Measurements from ENCODE around the gene DEPDC1B.
"Not testable (repeated sequence)": the region's sequence is repeated elsewhere in the genome, so short reads cannot be mapped to it uniquely, and the experiment has no call there.

The DEPDC1B gene

DNA sequence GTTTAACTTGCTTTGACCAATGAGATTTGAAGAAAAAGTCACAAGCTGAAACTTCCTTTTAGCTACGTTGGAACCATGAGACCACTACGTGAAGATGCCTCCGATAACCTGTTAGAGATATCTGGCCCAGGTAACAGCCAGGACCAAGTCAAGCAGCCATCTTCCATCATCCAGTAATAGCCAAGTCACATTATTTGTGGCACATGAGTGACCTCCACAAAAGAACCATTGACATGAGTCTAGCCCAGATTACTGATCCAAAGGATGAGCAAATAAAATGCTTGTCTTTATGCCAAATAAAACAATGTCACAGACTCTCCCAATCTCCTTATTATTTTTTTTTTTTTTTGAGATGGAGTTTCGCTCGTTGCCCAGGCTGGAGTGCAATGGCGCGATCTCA is 1.6 kb downstream of the DEPDC1B start:
- DNase-seq = no peak

DNA sequence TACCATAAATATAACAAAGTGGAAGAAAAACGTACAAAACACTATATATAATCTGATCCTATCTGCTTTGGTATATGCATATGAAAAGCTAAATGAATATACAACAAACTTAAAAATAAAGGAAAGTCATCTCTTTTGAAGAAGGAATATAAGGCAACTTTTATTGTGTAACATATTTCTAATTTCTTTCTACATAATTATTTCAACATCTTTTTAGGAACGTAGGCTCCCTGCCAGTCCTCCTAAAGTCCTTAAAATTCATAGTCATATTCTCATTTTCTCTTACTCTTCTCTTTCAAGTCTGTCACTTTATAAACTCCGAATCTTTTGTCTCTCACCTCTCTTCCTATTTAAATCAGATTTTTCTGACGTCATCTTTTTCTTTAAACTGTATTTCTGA is 9.6 kb downstream of the DEPDC1B start:
- DNase-seq = no peak

DNA sequence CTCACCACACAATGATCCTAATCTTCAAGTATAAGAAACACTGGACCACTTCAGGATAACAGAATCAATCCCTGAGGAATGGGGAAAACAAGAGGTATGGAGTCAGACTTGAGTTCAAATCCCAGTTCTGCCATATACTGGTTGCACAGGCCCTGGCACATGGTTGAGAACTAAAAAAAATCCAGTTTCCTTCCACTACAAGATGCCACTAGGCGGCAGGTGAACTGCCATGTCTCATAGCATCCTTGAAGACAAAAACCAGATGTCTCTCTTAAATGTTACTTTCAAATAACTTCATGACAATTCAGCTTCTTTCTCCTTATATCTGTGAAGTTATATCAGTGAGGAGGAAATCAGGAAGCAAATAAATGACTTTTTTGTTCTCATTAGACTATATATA is 11.0 kb downstream of the DEPDC1B start:
- DNase-seq = no peak

DNA sequence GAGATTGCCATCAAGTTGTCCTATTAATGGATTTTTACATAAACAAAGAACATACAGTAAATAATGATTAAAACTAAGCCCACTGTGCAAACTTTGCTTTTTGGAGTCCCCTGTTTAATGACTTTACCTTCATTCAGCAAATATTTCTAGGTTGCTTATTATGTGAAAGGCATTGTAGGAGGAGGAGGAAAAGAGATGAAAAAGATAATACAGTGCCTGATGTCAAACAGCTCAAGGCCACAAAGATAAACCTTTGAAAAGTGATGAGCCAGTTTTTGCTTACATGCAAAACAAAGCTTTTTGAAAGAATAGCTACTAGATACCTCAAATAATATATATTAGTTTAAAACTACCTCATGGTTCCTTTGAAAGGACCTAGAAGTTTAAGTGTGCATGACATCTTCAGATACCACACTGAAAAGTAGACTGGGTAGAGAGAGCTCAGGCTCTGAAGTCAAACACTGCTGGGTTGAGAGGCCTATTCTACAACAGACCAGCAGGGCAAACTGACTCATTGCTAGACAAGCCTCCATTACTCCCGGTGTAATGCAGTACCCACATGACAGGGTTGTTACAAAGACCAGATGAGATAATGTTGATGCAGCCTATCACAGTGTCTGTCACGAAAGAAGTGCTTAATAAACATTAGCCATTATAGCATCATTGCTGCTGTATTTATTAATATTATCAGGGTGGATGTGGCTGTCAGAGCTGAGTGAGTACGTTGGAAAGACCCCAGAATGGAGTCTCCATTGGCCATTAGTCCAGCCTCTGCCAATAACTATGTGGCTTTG is 11.8 kb downstream of the DEPDC1B start:
- no peak for DNase-seq

DNA sequence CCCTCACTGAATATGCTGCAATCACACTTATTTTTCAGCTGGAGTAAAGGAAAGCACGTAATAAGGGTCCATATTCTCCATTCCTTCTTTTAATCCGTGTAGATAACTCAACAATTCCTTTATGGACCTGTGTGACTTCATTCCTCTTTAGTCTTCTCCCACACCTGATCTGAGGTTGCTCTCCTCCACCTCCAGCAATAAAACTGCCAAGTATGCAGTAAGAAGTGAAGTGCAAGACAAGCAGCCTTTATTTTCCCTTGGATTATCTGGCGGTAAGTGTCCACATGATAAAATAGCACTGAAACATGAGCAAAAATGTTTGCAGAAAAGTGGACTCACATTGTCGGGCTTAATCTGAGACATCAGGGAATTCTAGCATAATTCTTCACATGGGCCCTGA is 13.8 kb downstream of the DEPDC1B start:
- DNase-seq = no peak

DNA sequence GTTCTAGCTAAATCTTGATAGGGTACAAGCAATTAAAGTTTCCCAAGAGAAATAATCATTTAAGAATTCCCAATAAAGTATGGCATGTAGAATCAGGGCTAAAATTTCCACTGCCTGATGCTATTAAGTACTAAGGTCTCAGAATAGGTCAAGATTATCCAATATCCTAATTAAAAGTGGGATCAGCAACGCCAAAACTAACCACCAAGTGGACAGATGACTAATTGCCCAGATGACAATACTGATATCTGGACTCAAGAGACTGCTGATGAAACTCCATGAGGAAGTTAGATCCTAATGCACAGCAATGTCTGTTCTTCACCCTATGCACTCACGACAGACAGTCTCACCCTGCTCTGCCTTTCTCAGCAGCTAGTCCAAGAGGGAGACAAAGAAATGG is 14.3 kb downstream of the DEPDC1B start:
- no peak for DNase-seq

DNA sequence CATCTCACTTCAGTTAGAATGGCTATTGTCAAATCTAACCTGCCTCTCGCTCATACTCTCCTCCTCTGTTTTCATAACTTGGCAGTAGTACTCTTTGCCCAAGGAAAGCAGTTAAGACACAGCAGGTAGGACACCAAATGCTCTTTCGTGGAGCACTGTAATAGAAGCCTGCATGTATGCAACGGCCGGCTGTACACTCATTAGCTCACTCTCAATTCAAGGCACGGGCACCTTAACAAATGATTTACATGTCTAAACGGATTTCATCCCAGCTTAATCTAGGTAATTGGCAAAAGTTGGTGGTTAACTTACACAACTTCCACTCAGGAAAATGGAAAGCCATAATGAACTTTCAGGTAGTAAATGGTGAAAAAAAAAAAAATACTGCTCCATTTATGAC is 14.9 kb downstream of the DEPDC1B start:
- no peak for DNase-seq

DNA sequence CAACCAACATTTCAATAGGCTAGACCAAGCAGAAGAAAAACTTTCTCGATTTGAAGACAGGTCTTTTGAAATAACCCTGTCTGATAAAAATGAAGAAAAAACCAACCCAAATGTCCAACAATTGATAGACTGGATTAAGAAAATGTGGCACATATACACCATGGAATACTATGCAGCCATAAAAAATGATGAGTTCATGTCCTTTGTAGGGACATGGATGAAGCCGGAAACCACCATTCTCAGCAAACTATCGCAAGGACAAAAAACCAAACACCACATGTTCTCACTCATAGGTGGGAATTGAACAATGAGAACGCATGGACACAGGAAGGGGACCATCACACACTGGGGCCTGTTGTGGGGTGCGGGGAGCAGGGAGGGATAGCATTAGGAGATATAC is 18.0 kb downstream of the DEPDC1B start:
- DNase-seq = not testable (repeated sequence)

DNA sequence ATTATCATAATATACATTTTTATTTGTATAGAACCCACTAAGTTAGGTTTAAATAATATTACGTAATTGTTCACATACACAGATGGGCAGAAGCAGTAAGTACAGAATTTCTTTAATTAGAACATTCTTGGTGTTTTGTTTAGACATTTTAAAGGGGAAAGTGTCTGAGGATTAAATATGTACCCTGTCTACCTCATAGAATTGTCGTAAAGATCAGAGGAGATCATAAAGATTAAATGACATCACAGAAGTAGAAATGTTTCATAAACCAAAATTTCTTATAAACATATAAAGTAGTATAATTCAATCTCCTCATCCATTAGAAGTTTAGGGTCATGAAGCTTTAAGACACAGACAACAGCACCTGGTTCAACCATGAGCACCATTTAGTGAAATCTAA is 20.1 kb downstream of the DEPDC1B start:
- DNase-seq = no peak

DNA sequence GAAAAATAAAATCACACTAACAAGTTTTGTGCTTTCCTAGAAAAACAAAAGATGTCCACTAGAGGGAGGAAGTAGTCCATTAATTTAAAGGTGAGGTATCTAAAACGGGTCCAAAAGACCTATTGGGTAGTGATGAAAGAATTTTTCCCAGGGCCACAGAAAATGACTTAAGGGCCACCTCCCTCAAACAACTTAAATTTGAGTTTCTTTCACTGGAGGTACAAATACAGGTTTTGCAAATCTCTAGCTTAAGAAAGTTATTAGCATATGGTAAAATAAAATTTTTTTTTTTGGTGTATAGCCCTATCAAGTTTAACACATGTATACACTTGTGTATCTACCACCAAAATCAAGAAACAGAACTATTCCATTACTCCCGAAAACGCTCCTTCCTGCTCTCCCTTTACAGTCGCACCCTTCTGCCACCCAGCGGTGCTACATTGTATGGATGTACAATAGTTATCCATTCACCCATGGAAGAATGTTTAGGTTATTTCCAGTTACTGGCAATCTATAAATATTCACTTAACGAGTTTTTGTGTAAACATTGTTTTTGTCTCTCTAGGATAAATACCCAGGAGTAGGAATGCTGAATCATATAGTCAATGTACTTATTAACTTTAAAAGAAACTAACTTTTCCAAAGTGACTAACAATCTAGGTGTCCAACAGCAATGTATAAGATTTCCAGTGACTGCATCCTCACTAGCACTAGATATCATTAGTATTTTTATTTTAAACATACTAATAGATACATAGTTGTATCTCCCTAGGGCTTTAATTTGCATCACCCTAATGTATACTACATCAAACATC is 21.9 kb downstream of the DEPDC1B start:
- DNase-seq = no peak

DNA sequence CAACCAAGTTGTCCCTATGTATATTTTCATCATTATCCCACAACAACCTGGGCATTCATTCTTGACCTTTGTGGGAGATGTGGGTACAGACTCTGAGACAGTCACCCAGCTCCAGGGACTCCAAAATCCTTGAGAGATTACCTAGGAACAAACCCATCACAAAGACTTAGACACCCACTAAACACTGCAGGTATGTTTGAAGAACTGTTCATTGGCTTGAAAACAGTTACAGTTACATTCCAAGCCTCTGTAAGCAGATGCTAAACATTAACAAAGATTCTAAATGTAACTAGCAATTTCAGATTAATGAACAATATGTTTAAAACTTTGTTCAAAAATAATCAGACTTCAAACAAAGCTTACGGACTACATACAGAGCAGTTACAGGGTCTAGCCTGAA is 24.7 kb downstream of the DEPDC1B start:
- DNase-seq = no peak

DNA sequence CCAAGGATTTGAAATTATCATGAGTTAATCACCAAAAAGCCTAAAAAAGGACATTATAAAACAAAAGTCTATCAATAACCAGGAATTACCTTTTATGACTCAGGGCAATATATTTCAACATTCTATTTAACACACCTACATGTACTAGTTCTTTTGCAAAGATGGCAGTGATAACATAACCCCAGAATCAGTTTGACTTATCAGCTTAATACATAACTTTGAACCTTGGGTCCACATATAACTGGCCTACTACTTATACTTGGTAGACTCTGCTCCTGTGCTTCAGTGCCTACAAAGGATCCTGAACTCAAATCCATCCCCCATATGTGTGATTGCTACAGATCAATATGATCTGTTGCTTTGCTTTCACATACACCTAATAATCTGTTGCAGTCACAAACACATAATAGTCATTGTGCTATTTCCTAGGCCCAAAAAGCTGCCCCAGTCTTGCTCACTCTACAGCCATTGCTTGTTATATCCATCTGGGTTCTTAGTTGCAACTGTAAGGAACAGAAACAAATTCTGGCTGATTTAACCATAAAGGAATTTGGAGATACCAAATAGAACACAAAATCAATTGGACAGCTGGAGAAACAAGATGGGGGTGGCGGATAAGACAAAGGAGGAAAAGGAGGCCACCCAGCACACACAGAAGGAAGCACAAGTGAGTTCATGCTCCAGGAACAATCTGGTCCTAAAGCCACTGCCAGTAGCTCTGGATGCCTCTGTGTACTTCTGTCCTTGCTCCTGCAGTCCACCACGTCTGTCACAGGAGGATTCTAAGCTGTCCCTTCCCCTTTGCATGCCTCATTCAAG is 25.5 kb downstream of the DEPDC1B start:
- DNase-seq = no peak

DNA sequence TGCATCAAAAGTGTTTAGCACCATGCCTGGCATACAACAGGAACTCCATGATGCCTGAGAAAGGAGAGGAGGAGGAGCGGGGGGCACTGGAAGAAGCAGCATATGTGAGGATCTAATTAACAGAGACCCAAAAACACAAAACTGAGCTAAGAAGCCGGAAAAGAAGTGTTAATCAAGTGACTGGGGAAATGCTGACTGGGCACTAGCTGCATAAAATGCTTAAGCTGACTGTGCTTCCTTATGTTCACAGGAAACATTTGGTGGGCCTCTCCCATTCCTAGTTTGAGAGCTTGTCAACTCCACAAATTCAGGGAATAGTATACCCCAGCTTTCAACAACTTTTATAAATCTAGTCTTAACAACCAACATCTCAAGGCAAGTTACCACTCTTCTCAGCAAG is 26.6 kb downstream of the DEPDC1B start:
- no peak for DNase-seq

DNA sequence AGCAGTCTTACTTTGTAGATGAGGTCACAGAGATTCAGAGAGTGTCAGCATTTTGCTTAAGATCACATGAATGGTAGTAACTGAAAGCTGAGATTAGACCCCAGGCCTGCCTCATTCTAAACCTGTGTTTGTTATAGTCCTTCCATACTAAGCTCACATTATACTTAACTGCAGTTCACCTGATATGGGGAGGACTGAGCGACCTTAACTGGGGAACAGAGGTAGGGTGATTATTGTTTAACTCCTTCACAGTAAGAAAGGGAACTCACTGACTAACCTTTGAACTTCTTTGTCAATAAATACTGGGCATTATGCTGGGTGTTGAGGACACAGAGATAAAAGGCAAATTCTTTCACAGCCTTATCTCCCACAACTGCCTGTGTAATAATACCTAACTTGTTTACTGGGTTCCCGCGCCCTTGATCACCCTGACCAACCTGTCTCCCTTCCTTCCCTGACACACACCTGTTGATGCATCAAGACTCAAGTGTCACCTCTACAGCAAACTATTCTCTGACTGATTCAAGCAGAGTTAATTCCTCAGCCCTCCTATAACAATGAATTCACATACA is 27.2 kb downstream of the DEPDC1B start:
- DNase-seq = no peak

DNA sequence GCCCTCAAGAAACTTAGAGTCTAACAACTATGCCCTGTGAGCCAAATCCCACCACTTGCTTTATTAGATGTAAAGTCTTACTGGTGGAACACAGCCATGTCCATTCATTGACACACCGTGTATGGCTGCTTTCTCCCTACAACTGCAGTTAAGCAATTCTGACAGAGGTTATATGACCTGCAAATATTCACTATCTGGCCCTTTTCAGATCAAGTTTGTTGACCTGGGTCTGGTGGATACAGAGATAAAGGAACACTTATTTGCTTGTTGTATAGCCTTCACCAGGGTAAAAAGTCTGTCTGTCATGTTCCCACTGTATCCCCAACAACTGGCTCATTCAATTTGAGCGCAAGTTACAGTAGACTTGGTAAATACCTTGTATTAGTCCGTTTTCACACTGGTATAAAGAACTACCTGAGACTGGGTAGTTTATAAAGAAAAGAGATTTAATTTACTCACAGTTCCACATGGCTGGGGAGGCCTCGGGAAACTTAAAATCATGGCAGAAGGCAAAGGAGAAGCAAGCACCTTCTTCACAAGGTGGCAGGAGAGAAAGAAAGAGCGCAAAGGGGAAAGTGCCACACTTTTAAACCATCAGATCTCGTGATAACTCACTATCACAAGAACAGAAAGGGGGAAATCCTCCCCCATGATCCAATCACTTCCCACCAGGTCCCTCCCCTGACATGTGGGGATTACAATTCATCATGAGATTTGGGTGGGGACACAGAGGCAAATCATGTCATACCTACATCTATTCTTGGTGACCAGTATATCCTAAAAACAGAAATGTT is 27.9 kb downstream of the DEPDC1B start:
- DNase-seq = no peak

DNA sequence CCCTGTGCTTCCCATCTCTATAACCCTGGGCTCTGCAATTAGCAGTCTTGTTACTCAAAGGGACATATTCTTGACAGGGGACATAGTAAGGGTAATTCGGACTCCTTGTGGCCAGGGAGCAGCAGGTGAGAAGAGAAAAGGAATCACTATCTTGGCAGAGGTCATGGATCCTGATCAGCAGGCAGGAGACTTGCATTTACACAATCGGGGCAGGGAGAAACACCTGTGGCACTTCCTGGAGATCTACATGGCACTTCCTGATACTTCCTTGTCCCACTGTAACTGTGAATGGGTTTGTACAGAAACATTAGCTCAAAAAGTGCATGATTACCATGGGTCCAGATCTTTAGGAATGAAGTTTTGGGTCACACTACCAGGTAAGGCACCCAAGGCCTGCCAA is 29.2 kb downstream of the DEPDC1B start:
- no peak for DNase-seq

DNA sequence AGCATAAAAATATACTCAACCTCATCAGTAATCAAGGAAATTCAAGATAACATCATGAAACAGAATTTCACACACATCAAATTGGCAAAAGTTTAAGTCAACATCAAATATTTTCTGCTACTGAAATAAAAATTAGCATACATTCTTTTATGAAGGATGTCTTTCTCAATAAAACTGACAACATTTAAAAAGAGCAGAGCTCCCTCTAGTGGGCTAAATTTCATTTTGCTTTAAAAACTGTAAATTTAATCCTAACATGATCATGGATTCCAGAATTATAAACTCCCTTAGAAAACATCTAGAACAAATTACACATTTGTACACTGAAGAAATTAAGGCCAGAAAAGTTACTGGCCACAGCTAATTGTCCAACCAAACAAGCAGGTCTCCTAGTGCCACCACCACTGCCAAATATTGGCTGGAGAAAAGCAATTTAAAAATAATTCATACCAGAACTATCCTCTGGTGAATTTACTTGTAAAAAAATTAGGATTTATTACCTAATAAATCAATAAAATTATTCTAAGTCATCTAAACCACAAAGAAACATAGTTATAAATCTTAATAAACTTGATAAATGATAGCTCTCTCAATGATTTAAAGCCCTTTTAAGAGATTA is 31.2 kb downstream of the DEPDC1B start:
- DNase-seq = no peak

DNA sequence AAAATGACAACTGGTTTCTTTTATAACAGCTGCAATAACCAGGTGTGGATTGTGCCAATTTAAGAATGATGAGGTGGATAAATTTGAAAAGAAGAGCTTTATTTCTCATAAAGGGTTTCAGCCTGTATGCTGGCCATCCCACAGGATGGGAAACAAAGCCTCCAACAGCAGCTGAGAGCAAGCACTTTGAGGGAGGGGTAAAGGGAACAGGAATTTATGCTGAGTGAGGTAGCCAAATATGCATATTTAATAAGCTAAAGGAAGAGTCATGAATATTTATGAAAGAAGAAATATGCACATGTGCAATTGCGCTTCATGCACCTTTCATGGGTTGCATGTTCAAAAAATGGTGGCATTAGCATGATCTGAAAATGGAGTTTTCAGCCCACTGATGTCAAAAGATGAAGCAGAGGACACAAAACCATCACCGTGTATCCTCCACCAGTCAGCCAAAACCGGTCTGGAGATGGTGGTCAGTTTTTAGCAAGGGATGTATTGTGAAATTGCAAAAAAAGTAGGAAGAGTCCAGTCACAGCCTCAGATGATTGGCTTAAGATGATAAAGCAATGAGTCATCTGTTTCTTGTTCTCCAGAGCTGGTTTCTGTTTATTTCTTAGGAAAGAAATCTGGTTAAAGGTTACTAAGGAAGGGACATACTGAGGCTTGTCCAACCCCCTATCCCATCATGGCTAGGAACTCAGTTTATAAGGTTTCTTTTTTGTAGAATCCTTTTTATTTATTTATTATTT is 47.9 kb downstream of the DEPDC1B start:
- DNase-seq = no peak

DNA sequence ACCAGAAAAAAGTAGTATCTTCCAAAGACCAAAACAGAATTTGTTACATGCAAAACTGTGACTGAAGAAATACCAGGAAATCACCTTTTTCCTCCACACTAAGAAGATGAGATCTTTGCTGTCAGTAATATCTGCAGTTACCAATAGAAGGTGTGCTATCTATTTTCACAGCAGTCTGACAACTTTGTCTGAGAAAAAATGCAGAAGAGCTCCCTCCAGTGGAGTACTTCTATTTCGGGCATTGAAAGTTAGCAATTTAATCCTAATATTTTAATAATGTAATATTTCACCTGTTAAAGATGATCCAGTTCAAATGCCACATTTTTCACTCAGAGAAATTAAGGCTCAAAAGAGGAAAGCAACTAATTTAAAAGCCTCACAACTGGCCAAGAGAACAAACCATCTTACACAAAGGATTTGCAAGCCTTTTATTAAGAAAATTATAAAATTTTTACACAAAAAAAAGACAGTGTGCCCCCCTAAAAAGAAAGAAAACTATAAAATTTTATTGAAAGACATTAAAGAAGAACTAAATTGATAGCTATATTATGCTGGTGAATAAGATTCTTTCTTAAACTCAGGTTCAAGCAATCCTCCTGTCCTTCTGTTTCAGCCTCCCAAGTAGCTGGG is 50.6 kb downstream of the DEPDC1B start:
- DNase-seq = no peak

DNA sequence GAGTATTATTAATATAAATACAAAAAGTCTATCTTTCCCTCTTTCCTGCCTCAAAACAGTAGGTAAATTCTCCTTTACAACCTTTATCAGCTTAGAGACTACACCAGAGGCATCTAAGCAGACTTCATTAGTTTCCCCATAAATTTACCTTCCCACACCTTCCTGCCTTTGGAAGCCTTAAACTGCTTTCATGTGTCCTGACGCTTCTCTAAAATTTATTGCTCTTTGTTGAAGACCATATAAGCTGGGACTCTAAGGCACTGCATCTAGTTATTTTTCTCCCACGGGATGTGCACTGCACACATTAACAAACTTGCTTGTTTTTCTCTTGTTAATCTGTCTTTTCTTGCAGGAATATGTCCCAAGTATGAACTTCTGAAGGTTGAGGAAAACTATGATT is 51.8 kb downstream of the DEPDC1B start:
- no peak for DNase-seq

DNA sequence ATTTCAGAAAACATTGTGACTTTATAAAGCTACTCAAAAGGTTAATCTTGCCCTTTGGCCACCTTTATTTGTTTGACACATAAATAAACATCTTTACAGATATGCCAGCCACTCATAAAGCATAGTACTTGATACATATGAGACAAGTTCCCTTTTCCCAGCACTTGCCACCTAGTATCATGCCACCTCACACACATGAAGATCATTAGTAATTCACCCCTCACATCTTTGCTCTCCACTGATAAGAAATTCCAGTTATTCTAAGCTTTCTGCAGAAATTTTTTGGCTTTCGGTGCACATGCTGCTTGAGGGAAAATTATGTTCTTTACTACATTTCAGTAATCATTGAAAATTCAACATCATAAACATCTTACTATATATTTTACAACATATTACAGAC is 59.1 kb downstream of the DEPDC1B start:
- no peak for DNase-seq

All from NCI-H1092 (cell line).